Measurements from ENCODE around the gene IRGQ. TPM values are rescaled to one million over a fixed set of nuclear protein-coding genes. Genes with fewer than 3 reads are reported as not detected.
A peak's percentile ranks its signal among the peaks of the same experiment; 100 is the strongest.

Gene IRGQ
- total and polyA plus RNA-seq, 8 donors, result 2.0 to 57.1 (median 13.1) TPM

GRCh38 chr19:43563816-43564457, 32.0 kb downstream of the IRGQ start:
- no peak for DNase-seq
- intact Hi-C loops (cut with DNase I; ENCODE audit: low total_unique reads), result no loop called here
- Histone ChIP-seq H3K9me3 (no peaks in the 10 kb centered on the region), H3K4me1 (peaks cover 0 to 25% (median 10%) of the 10 kb centered on the region in 4 donors), H3K27me3 (no peaks in the 10 kb centered on the region), H3K36me3 (peaks cover 8 to 31% (median 21%) of the 10 kb centered on the region in 4 donors), H3K4me3 (no peak overlapping the region), H3K27ac (peak overlapping the region in 1 of 5 donors; percentile 78)
- TF ChIP-seq CTCF (IDR thresholded peaks at IDR 0.05), result no peak
- no peak for TF ChIP-seq POLR2A (IDR thresholded peaks at IDR 0.05)
- no peak for TF ChIP-seq POLR2AphosphoS5 (IDR thresholded peaks at IDR 0.05)
- no peak for TF ChIP-seq EP300 (IDR thresholded peaks at IDR 0.05)
- WGBS, 5 donors, result 91 to 94% (median 92%) methylated on average over 10 of the region's 10 CpGs

- peaks cover 8 to 43% (median 30%) of the 10 kb centered on the region in 4 donors for H3K36me3 ChIP-seq
- peak overlapping the region; percentile 47 to 78 (median 71) for H3K27ac ChIP-seq
- no peaks in the 10 kb centered on the region for H3K9me3 ChIP-seq
- 46 to 65% (median 62%) methylated on average over 11 to 14 of the region's 14 CpGs for WGBS, 5 donors
- DNase-seq, result peak; percentile 65 to 84
- peaks cover 0 to 25% (median 10%) of the 10 kb centered on the region in 4 donors for H3K4me1 ChIP-seq
- TF ChIP-seq CTCF (IDR thresholded peaks at IDR 0.05) (no peak), EP300 (IDR thresholded peaks at IDR 0.05) (no peak), POLR2AphosphoS5 (IDR thresholded peaks at IDR 0.05) (no peak), POLR2A (IDR thresholded peaks at IDR 0.05) (no peak)
- no peak overlapping the region for H3K4me3 ChIP-seq
- no peaks in the 10 kb centered on the region for H3K27me3 ChIP-seq
- intact Hi-C loops (cut with DNase I; ENCODE audit: low total_unique reads), result no loop called here
Measured at GRCh38 chr19:43562698-43563241, 33.2 kb downstream of the IRGQ start.

GRCh38 chr19:43562226-43562697, 33.7 kb downstream of the IRGQ start:
- no peaks in the 10 kb centered on the region for H3K9me3 ChIP-seq
- no peaks in the 10 kb centered on the region for H3K27me3 ChIP-seq
- DNase-seq, result no peak
- peak overlapping the region in 4 of 5 donors; percentile 69 to 78 (median 74) for H3K27ac ChIP-seq
- peaks cover 8 to 48% (median 35%) of the 10 kb centered on the region in 4 donors for H3K36me3 ChIP-seq
- H3K4me3 ChIP-seq, result no peak overlapping the region
- TF ChIP-seq EP300 (IDR thresholded peaks at IDR 0.05) (no peak), POLR2A (IDR thresholded peaks at IDR 0.05) (no peak), CTCF (IDR thresholded peaks at IDR 0.05) (no peak), POLR2AphosphoS5 (IDR thresholded peaks at IDR 0.05) (no peak)
- peaks cover 0 to 25% (median 10%) of the 10 kb centered on the region in 4 donors for H3K4me1 ChIP-seq
- WGBS, 5 donors, result 79 to 87% (median 85%) methylated on average over 6 of the region's 6 CpGs
- intact Hi-C loops (cut with DNase I; ENCODE audit: low total_unique reads), result no loop called here

GRCh38 chr19:43561139-43561970, 34.6 kb downstream of the IRGQ start:
- WGBS, 5 donors, result 83 to 89% (median 87%) methylated on average over 12 of the region's 12 CpGs
- Histone ChIP-seq H3K4me1 (peaks cover 0 to 25% (median 10%) of the 10 kb centered on the region in 4 donors), H3K36me3 (peaks cover 8 to 56% (median 43%) of the 10 kb centered on the region in 4 donors), H3K4me3 (no peak overlapping the region), H3K9me3 (no peaks in the 10 kb centered on the region), H3K27me3 (no peaks in the 10 kb centered on the region), H3K27ac (peak overlapping the region in 4 of 5 donors; percentile 69 to 78 (median 74))
- no peak for TF ChIP-seq CTCF (IDR thresholded peaks at IDR 0.05)
- no peak for TF ChIP-seq POLR2A (IDR thresholded peaks at IDR 0.05)
- no peak for TF ChIP-seq POLR2AphosphoS5 (IDR thresholded peaks at IDR 0.05)
- TF ChIP-seq EP300 (IDR thresholded peaks at IDR 0.05), result no peak
- intact Hi-C loops (cut with DNase I; ENCODE audit: low total_unique reads), result no loop called here
- DNase-seq, result no peak

All from stomach (tissue), 9 donors.